Epithelial cell of proximal tubule (primary cell): ENCODE measurements around the gene MAST4. TPM values are rescaled to one million over a fixed set of nuclear protein-coding genes. Genes with fewer than 3 reads are reported as not detected.

Experiments
- DNase-seq: peaks from one replicate; pipeline ENCODE4 v3.0.0-alpha.2; 2011; ENCODE audit warnings: low read depth
- H3K4me3 ChIP-seq: 2 replicates; pipeline ENCODE4 v1.5.1; 2011; ENCODE audit warnings: low read depth, mild to moderate bottlenecking, low read length
- CTCF ChIP-seq: conservative IDR thresholded peaks from 2 replicates; pipeline ENCODE4 v1.5.1; 2012; ENCODE audit warnings: low read depth, mild to moderate bottlenecking, low read length
- total RNA-seq: library from RNA; depleted of rRNA; stranded (reverse); fragments of >200 nt; gene quantifications from 2 replicates; pipeline ENCODE4 v1.2.3, GENCODE V29; 2015

MAST4 gene
- total RNA-seq, 1 donor from 2014 or later: 17.3 TPM

- H3K4me3 ChIP-seq: no peak overlapping the region
- no peak for DNase-seq
- no peak for TF ChIP-seq CTCF
Measured at GRCh38 chr5:67204821-67205220, 608.6 kb downstream of the MAST4 start.

GRCh38 chr5:67205981-67206380, 609.8 kb downstream of the MAST4 start:
- no peak overlapping the region for H3K4me3 ChIP-seq
- no peak for DNase-seq
- no peak for TF ChIP-seq CTCF

- no peak overlapping the region for H3K4me3 ChIP-seq
- DNase-seq: no peak
- TF ChIP-seq CTCF: no peak
Measured at GRCh38 chr5:67206461-67206860, 610.3 kb downstream of the MAST4 start.

- peak; percentile 19 for DNase-seq
Measured at GRCh38 chr5:67206929-67207328, 610.7 kb downstream of the MAST4 start.

GRCh38 chr5:67208403-67208802, 612.2 kb downstream of the MAST4 start:
- no peak for TF ChIP-seq CTCF
- H3K4me3 ChIP-seq: no peak overlapping the region
- DNase-seq: no peak

More at GRCh38 chr5:67206929-67207328, 610.7 kb downstream of the MAST4 start:
- H3K4me3 ChIP-seq: no peak overlapping the region
- no peak for TF ChIP-seq CTCF

- H3K4me3 ChIP-seq: no peak overlapping the region
- peak; percentile 30 for DNase-seq
- peak; percentile 69 for TF ChIP-seq CTCF
Measured at GRCh38 chr5:67209141-67209771, 613.1 kb downstream of the MAST4 start.

- DNase-seq: peak; percentile 73
- TF ChIP-seq CTCF: peak; percentile 21
- no peak overlapping the region for H3K4me3 ChIP-seq
Measured at GRCh38 chr5:67211926-67212325, 615.7 kb downstream of the MAST4 start.
